Neutrophil (primary cell): ENCODE data around the gene CAPRIN2.

Experiments
- H3K27ac ChIP-seq: fragments of 200-600 bp; sonication (generic); 2 replicates; pipeline ENCODE4 v1.5.1; 2016; ENCODE audit warnings: mild to moderate bottlenecking, moderate library complexity
- H3K27me3 ChIP-seq: fragments of 200-600 bp; sonication (generic); 2 replicates; pipeline ENCODE4 v1.6.0; 2016; ENCODE audit warnings: mild to moderate bottlenecking
- H3K36me3 ChIP-seq: fragments of 200-600 bp; sonication (generic); 2 replicates; pipeline ENCODE4 v1.5.1; 2017
- H3K4me1 ChIP-seq, 2 experiments: fragments of 200-600 bp in 1 of 2; sonication (generic) in 1 of 2; 1 replicate in 1 of 2; 2 replicates in 1 of 2; pipeline versions ENCODE4 v1.5.1 to v1.6.1; 2013 to 2016; ENCODE audit warnings: low read depth in 1 of 2, low read length in 1 of 2, mild to moderate bottlenecking in 1 of 2, moderate library complexity in 1 of 2; ENCODE audit not compliant: control insufficient read depth in 1 of 2, insufficient read depth in 1 of 2
- H3K4me3 ChIP-seq, 2 experiments: fragments of 200-600 bp in 1 of 2; sonication (generic) in 1 of 2; 1 replicate in 1 of 2; 2 replicates in 1 of 2; pipeline ENCODE4 v1.5.1; 2013 to 2016; ENCODE audit warnings: low read depth in 1 of 2, low read length in 1 of 2, mild to moderate bottlenecking in 1 of 2, moderate library complexity in 1 of 2
- H3K9me3 ChIP-seq: fragments of 200-600 bp; sonication (generic); 2 replicates; pipeline ENCODE4 v1.5.1; 2016
- TF ChIP-seq, protein P1 (sequence below): fragments of 200-600 bp; sonication (generic); IDR thresholded peaks from 2 replicates; pipeline ENCODE4 v1.5.1; 2016; ENCODE audit warnings: antibody characterized with exemption

CAPRIN2 gene

DNA sequence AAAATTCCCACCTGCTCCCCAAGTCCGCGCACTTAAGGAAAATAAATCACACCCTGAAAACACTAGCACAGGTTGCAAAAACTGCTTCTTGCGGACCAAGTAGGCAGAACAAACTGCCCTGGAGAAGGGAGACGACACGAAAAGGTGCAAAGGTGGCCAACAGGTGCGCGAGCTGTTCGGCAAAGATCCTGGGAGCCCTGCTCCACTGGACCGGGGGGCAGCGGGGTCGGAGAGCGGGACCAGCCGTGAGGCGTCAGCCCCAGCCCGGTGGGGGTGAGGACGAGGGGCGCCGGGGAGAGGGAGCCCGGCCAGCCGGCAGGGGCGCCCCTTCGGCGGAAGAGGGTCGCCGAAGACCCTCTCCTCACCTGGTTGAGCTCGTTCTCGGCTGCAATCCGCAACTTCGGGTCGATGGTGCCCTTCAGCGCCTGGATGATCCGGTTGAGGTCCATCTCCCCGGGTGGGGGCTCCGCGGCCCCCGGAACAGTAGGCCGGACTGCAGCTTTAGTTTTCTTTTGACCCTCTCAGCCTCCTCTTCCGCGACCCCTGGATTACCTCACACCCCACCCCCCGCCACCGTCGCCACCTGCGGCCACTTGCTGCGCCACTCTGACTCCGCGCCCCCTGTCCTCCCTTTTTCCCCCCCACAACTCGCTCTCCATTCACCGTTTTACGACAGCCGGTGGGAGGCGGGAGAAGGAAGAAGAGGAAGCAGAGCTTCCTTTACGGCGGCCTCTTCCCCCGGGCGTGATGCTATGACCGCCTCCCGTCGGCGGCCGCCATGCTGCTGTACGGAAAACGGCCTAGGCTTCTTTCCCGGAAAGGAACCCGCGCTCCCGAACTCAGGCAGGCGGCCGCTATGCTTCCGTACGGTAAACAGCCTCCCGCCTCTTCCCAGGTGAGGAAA lies 59.3 kb downstream of the CAPRIN2 start, which contains the start of gene IPO8:
IPO8 (minus strand) TSS at position 671 of the 904 bp plus-strand sequence; CDS start at position 449, 222 bp downstream.
- no peaks in the 10 kb centered on the region for H3K36me3 ChIP-seq
- H3K9me3 ChIP-seq = no peaks in the 10 kb centered on the region
- TF ChIP-seq, protein P1, sequence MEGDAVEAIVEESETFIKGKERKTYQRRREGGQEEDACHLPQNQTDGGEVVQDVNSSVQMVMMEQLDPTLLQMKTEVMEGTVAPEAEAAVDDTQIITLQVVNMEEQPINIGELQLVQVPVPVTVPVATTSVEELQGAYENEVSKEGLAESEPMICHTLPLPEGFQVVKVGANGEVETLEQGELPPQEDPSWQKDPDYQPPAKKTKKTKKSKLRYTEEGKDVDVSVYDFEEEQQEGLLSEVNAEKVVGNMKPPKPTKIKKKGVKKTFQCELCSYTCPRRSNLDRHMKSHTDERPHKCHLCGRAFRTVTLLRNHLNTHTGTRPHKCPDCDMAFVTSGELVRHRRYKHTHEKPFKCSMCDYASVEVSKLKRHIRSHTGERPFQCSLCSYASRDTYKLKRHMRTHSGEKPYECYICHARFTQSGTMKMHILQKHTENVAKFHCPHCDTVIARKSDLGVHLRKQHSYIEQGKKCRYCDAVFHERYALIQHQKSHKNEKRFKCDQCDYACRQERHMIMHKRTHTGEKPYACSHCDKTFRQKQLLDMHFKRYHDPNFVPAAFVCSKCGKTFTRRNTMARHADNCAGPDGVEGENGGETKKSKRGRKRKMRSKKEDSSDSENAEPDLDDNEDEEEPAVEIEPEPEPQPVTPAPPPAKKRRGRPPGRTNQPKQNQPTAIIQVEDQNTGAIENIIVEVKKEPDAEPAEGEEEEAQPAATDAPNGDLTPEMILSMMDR = peak; percentile 8
- peak within 1 kb of the TSS; percentile 77 for H3K27ac ChIP-seq
- H3K27me3 ChIP-seq = peaks cover 5% of the 10 kb centered on the region
- peaks cover 41 to 45% of the 10 kb centered on the region in 2 experiments for H3K4me1 ChIP-seq
- H3K4me3 ChIP-seq = peak within 1 kb of the TSS; percentile 88 to 97

DNA sequence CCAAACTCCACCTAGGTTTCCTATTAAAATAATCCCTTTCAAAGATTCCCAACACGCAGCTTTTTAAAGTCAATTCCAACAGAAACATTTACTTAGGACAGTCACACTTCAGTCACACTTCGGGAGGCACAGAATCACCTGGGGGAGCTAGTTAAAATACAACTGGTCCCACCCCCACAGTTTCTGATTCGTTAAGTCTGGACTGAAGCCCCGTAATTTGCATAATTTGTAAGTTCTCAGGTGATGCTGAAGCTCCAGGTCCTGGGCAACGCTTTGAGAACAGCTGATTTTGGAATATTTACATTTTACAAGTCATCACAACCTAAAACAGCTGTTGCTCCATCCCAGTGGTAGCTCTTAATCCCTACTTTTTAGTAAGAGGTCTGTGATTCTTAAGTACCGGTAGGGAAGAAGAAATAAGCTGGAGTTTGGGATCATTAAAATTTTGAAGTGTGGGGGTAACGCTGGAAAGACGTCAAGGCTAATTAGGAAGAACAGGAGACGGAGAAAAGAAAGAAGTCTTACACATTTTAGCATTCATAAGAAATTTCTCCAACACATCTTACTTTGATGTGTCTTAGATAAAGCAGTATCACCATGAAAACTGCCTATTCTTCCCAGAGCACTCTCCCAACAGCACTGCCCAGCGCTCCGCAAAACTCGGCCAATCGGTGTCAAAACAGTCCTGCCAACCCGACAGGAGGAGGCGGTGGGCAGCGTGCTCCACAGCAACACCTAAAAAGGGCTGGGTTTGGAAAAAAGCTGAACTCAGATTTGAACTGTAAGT lies 60.1 kb downstream of the CAPRIN2 start:
- no peaks in the 10 kb centered on the region for H3K9me3 ChIP-seq
- H3K4me3 ChIP-seq = peak overlapping the region; percentile 88 to 97
- TF ChIP-seq, protein P1 = no peak
- H3K36me3 ChIP-seq = no peaks in the 10 kb centered on the region
- peak overlapping the region; percentile 77 for H3K27ac ChIP-seq
- peaks cover 5% of the 10 kb centered on the region for H3K27me3 ChIP-seq
- peaks cover 41 to 45% of the 10 kb centered on the region in 2 experiments for H3K4me1 ChIP-seq

- Histone ChIP-seq H3K9me3 (no peaks in the 10 kb centered on the region), H3K4me3 (no peak overlapping the region)
- TF ChIP-seq, protein P1 = no peak
Observed at GRCh38 chr12:30692470-30692869, 62.3 kb downstream of the CAPRIN2 start.

DNA sequence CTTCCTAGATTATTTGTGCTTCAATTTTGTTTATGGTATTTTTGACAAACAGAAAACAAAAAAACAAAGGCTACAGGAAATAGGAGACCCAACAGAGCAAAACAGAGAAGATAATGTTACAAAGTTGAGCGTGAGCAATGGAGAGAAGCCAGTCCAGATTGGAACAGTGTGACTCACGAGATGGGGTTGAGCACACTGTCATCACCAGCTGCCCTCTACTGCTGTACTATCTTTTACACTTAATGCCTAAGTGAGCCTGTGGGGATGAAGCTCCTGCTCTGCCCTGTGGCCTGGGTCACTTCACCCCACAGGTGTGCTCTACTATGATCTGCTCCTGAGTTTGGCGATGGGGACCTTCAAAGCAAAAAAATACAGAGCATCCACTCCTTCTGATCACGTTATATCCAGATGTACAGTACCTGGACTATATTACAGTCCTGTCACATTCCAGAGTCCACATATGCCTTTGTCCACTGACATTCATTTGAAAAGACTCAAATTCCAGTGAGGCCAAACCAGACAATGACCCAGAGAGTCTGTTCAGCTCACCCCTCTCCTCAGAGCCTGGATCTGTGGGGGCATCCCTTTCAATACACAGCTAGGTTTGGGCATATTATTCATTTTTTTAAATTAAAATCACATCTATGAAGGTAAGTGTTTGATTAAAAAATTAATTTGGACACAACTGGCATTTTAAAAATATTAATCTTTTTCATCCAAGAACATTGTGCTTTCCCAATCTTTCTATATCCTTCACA lies 63.5 kb downstream of the CAPRIN2 start:
- Histone ChIP-seq H3K4me1 (peaks cover 40 to 44% of the 10 kb centered on the region in 2 experiments), H3K9me3 (no peaks in the 10 kb centered on the region), H3K4me3 (no peak overlapping the region), H3K36me3 (no peaks in the 10 kb centered on the region), H3K27ac (no peak overlapping the region), H3K27me3 (no peaks in the 10 kb centered on the region)
- TF ChIP-seq, protein P1 = no peak

More at GRCh38 chr12:30692470-30692869, 62.3 kb downstream of the CAPRIN2 start:
- Histone ChIP-seq H3K27ac (peak overlapping the region; percentile 45), H3K4me1 (peaks cover 41 to 45% of the 10 kb centered on the region in 2 experiments), H3K27me3 (peaks cover 2% of the 10 kb centered on the region), H3K36me3 (no peaks in the 10 kb centered on the region)
